ENCODE results near the gene SPECC1. TPM values are rescaled to one million over a fixed set of nuclear protein-coding genes. Genes with fewer than 3 reads are reported as not detected.

SPECC1 gene
- total RNA-seq, 1 donor from 2014 or later = 83.0 TPM

DNA sequence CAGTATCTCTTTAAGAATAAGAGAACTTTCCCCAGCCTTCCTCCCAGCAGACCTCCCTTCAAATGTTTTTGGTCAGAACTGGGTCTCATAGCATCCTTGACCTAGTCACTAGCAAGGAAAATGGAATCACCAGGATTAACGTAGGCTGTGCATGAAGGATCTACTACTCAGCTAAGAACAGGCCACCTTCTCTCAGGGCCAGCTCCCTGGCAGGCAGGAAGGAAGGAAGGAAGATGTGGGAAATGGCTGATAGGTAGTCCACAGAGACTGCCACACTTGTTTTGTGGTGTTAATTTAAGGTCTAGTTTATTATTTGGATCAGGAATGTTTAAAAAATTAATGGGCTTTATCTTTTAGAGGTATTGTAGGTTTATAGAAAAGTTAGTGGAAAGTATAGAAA, 136.4 kb downstream of the SPECC1 start:
- H4K20me1 ChIP-seq (ENCODE audit: insufficient read depth, low read length) = no peaks in the 10 kb centered on the region
- H3K27ac ChIP-seq (ENCODE audit: low read depth, low read length) = no peak overlapping the region
- no peaks in the 10 kb centered on the region for H3K9me3 Mint-ChIP-seq (ENCODE audit: unreplicated experiment)
- no peaks in the 10 kb centered on the region for H3K36me3 ChIP-seq (ENCODE audit: insufficient read depth, low read length)
- H3K27me3 ChIP-seq (ENCODE audit: insufficient read depth, low read length) = no peaks in the 10 kb centered on the region
- no peaks in the 10 kb centered on the region for H3K4me1 Mint-ChIP-seq (ENCODE audit: low read depth, unreplicated experiment)
- H3K4me2 ChIP-seq (ENCODE audit: low read length) = no peak overlapping the region
- no peaks in the 10 kb centered on the region for H3K9me3 ChIP-seq (ENCODE audit: insufficient read depth, low read depth, low read length)
- no peak overlapping the region for H2AFZ ChIP-seq (ENCODE audit: low read depth, low read length)
- no peaks in the 10 kb centered on the region for H3K4me1 ChIP-seq (ENCODE audit: insufficient read depth, low read length)
- no peaks in the 10 kb centered on the region for H3K36me3 Mint-ChIP-seq (ENCODE audit: low read depth, unreplicated experiment)
- FAIRE-seq (no peak), DNase-seq (ENCODE audit: low read depth) (no peak)
- no peak overlapping the region for H3K4me3 ChIP-seq (ENCODE audit: insufficient read depth, low read depth, low read length)
- peaks cover 3% of the 10 kb centered on the region for H3K27me3 Mint-ChIP-seq (ENCODE audit: low read depth, unreplicated experiment)
- TF ChIP-seq, protein P1, sequence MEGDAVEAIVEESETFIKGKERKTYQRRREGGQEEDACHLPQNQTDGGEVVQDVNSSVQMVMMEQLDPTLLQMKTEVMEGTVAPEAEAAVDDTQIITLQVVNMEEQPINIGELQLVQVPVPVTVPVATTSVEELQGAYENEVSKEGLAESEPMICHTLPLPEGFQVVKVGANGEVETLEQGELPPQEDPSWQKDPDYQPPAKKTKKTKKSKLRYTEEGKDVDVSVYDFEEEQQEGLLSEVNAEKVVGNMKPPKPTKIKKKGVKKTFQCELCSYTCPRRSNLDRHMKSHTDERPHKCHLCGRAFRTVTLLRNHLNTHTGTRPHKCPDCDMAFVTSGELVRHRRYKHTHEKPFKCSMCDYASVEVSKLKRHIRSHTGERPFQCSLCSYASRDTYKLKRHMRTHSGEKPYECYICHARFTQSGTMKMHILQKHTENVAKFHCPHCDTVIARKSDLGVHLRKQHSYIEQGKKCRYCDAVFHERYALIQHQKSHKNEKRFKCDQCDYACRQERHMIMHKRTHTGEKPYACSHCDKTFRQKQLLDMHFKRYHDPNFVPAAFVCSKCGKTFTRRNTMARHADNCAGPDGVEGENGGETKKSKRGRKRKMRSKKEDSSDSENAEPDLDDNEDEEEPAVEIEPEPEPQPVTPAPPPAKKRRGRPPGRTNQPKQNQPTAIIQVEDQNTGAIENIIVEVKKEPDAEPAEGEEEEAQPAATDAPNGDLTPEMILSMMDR (IDR thresholded peaks at IDR 0.05; ENCODE audit: insufficient read depth, low read depth, low read length) = no peak
- TF ChIP-seq EZH2 (IDR thresholded peaks at IDR 0.05; ENCODE audit: insufficient read depth, low read length) = no peak
- no peak overlapping the region for H3K27ac Mint-ChIP-seq (ENCODE audit: unreplicated experiment)
- H3K4me3 Mint-ChIP-seq (ENCODE audit: unreplicated experiment) = no peak overlapping the region
- no peaks in the 10 kb centered on the region for H3K79me2 ChIP-seq (ENCODE audit: insufficient read depth, low read length)
- no peak overlapping the region for H3K9ac ChIP-seq (ENCODE audit: low read length)

DNA sequence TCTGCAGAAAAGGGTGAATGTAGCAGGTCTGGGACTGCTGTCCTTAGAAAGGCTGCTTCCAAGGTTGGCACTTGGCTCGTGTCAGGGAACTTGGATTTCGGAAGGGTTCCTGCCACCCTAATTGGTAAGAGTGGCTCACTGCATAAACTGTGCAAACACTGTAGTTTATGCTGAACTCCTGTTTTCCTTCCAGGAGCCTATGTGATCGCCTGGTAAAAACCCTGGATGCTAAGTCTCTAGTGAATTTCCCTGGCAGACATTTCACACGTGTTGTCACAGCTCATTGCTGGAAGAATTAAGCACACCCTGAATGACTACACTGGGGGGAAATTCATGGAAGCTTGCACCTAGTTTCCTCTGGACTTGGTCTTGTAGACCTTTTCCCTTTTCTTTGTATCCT, 140.1 kb downstream of the SPECC1 start:
- Mint-ChIP-seq H3K9me3 (ENCODE audit: unreplicated experiment) (no peaks in the 10 kb centered on the region), H3K4me1 (ENCODE audit: low read depth, unreplicated experiment) (no peaks in the 10 kb centered on the region), H3K4me3 (ENCODE audit: unreplicated experiment) (no peak overlapping the region), H3K27ac (ENCODE audit: unreplicated experiment) (no peak overlapping the region), H3K36me3 (ENCODE audit: low read depth, unreplicated experiment) (no peaks in the 10 kb centered on the region), H3K27me3 (ENCODE audit: low read depth, unreplicated experiment) (peaks cover 3% of the 10 kb centered on the region)
- Histone ChIP-seq H3K79me2 (ENCODE audit: insufficient read depth, low read length) (no peaks in the 10 kb centered on the region), H3K36me3 (ENCODE audit: insufficient read depth, low read length) (no peaks in the 10 kb centered on the region), H3K4me3 (ENCODE audit: insufficient read depth, low read depth, low read length) (no peak overlapping the region), H3K4me1 (ENCODE audit: insufficient read depth, low read length) (no peaks in the 10 kb centered on the region), H4K20me1 (ENCODE audit: insufficient read depth, low read length) (no peaks in the 10 kb centered on the region), H3K9ac (ENCODE audit: low read length) (no peak overlapping the region), H3K9me3 (ENCODE audit: insufficient read depth, low read depth, low read length) (no peaks in the 10 kb centered on the region), H3K27me3 (ENCODE audit: insufficient read depth, low read length) (peaks cover 4% of the 10 kb centered on the region), H2AFZ (ENCODE audit: low read depth, low read length) (no peak overlapping the region), H3K27ac (ENCODE audit: low read depth, low read length) (no peak overlapping the region), H3K4me2 (ENCODE audit: low read length) (no peak overlapping the region)
- FAIRE-seq (no peak), DNase-seq (ENCODE audit: low read depth) (no peak)
- TF ChIP-seq, protein P1 (IDR thresholded peaks at IDR 0.05; ENCODE audit: insufficient read depth, low read depth, low read length) = no peak
- no peak for TF ChIP-seq EZH2 (IDR thresholded peaks at IDR 0.05; ENCODE audit: insufficient read depth, low read length)

DNA sequence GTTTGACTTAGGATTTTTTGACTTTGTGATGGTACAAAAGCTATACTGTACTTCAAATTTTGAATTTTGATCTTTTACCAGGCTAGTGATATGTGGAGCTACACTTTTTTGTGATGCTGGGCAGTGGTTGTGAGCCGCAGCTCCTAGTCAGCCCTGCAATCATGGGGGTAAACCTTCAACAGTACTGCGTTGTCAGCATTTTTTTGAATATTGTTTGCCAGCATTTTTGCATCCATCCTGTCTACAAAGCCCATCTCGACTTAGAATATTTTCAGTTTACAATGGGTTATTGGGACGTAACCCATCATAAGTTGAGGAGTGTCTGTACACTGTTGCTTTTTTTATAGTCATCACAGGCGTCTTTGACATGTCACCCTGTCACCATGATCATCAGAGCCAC, 142.0 kb downstream of the SPECC1 start:
- Histone ChIP-seq H3K4me2 (ENCODE audit: low read length) (no peak overlapping the region), H3K27me3 (ENCODE audit: insufficient read depth, low read length) (peaks cover 4% of the 10 kb centered on the region), H2AFZ (ENCODE audit: low read depth, low read length) (no peak overlapping the region), H3K4me3 (ENCODE audit: insufficient read depth, low read depth, low read length) (no peak overlapping the region), H4K20me1 (ENCODE audit: insufficient read depth, low read length) (no peaks in the 10 kb centered on the region), H3K4me1 (ENCODE audit: insufficient read depth, low read length) (no peaks in the 10 kb centered on the region), H3K79me2 (ENCODE audit: insufficient read depth, low read length) (no peaks in the 10 kb centered on the region), H3K27ac (ENCODE audit: low read depth, low read length) (no peak overlapping the region), H3K9ac (ENCODE audit: low read length) (no peak overlapping the region), H3K36me3 (ENCODE audit: insufficient read depth, low read length) (no peaks in the 10 kb centered on the region), H3K9me3 (ENCODE audit: insufficient read depth, low read depth, low read length) (no peaks in the 10 kb centered on the region)
- no peaks in the 10 kb centered on the region for H3K27me3 Mint-ChIP-seq (ENCODE audit: low read depth, unreplicated experiment)
- DNase-seq (ENCODE audit: low read depth) (no peak), FAIRE-seq (no peak)
- H3K9me3 Mint-ChIP-seq (ENCODE audit: unreplicated experiment) = no peaks in the 10 kb centered on the region
- no peak overlapping the region for H3K4me3 Mint-ChIP-seq (ENCODE audit: unreplicated experiment)
- H3K27ac Mint-ChIP-seq (ENCODE audit: unreplicated experiment) = no peak overlapping the region
- no peak for TF ChIP-seq EZH2 (IDR thresholded peaks at IDR 0.05; ENCODE audit: insufficient read depth, low read length)
- TF ChIP-seq, protein P1 (IDR thresholded peaks at IDR 0.05; ENCODE audit: insufficient read depth, low read depth, low read length) = no peak
- H3K4me1 Mint-ChIP-seq (ENCODE audit: low read depth, unreplicated experiment) = no peaks in the 10 kb centered on the region
- no peaks in the 10 kb centered on the region for H3K36me3 Mint-ChIP-seq (ENCODE audit: low read depth, unreplicated experiment)

Data from astrocyte (in vitro differentiated cells and primary cell).